ENCODE results near the gene CD9.
A peak's percentile ranks its signal among the peaks of the same experiment; 100 is the strongest.

The CD9 gene

GRCh38 chr12:6276956-6277620, 76.9 kb downstream of the CD9 start:
- TF ChIP-seq CTCF (IDR thresholded peaks at IDR 0.05; ENCODE audit: low read depth, low read length), result no peak
- TF ChIP-seq POLR2A (IDR thresholded peaks at IDR 0.05; ENCODE audit: extremely low read depth, insufficient read length), result no peak
- TF ChIP-seq MYC (IDR thresholded peaks at IDR 0.05; ENCODE audit: low read depth, low read length), result no peak
- TF ChIP-seq, protein P1, sequence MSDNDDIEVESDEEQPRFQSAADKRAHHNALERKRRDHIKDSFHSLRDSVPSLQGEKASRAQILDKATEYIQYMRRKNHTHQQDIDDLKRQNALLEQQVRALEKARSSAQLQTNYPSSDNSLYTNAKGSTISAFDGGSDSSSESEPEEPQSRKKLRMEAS (IDR thresholded peaks at IDR 0.05; ENCODE audit: low read depth, low read length), result no peak
- H3K4me3 ChIP-seq (ENCODE audit: low read depth, low read length), result no peak overlapping the region
- no peak for DNase-seq (ENCODE audit: low read depth)

DNA sequence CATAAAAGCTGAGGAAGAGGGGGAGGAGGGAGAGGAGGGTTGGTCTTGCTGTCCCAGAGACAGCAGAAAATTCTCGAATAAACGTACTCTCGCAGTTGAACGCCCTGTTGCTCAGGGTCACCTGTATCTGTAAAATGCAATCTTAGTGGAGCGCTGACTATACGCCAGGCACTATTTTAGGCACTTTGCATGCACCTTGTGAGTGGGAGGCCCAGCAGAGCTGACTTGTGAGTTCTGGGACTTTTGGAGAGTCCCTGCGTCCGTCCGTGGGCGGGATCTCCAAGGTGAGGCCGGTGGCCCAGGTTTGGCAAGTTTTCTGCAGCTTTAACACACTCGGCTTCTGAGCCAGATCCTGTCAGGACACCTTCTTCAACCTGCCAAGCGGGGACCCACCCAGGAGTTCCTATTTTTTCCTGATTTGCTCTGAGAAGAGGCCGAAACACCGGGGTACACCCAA, 77.8 kb downstream of the CD9 start:
- H3K4me3 ChIP-seq (ENCODE audit: low read depth, low read length), result no peak overlapping the region
- DNase-seq (ENCODE audit: low read depth), result no peak
- TF ChIP-seq, protein P1 (IDR thresholded peaks at IDR 0.05; ENCODE audit: low read depth, low read length), result no peak
- TF ChIP-seq CTCF (IDR thresholded peaks at IDR 0.05; ENCODE audit: low read depth, low read length) (no peak), POLR2A (IDR thresholded peaks at IDR 0.05; ENCODE audit: extremely low read depth, insufficient read length) (no peak), MYC (IDR thresholded peaks at IDR 0.05; ENCODE audit: low read depth, low read length) (no peak)

DNA sequence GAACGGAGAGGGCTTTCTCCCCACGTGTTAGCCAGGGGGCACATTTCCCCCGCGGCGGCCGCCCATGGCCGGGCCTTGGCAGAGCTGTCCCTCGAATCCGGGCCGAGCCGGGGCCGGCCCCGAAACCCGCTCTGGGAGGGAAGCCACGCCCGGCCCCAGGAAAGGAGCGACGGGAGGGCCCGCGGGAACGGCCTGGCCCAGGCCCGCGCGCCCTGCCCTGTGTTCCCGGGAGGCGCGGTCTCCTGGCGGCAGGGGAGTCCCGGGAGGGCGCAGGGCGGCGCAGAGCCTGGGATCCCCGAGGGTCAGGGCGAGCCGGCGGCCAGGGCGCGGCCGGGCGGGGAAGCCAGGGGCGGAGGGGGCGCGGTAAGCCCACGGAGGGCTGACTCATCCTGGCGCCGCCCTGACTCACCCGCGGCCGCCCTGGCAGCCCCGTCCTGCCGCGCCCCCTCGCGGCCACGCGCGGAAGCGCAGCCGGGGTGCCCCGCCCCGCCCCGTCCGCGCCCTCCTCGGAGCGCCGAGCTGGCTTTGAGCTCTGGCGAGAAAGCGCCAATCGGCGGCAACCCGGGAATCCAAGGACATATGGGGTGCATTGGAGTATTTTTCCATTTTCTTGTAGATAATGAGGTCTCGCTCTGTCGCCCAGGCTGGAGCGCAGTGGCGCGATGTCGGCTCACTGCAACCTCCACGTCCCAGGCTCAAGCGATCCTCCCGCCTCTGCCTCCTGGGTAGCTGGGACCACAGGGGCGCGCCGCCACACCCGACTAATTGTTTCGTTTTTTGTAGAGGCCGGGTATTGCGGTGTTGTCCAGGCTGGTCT, 78.4 kb downstream of the CD9 start:
- no peak overlapping the region for H3K4me3 ChIP-seq (ENCODE audit: low read depth, low read length)
- DNase-seq (ENCODE audit: low read depth), result peak; percentile 86
- TF ChIP-seq POLR2A (IDR thresholded peaks at IDR 0.05; ENCODE audit: extremely low read depth, insufficient read length), result no peak
- 0 out of 2 replicates have a peak, but pooled peaks have one; percentile 18 for TF ChIP-seq MYC (IDR thresholded peaks at IDR 0.05; ENCODE audit: low read depth, low read length)
- peak; percentile 49 for TF ChIP-seq CTCF (IDR thresholded peaks at IDR 0.05; ENCODE audit: low read depth, low read length)

- no peak overlapping the region for H3K4me3 ChIP-seq (ENCODE audit: low read depth, low read length)
- DNase-seq (ENCODE audit: low read depth), result no peak
- TF ChIP-seq CTCF (IDR thresholded peaks at IDR 0.05; ENCODE audit: low read depth, low read length), result no peak
- TF ChIP-seq POLR2A (IDR thresholded peaks at IDR 0.05; ENCODE audit: extremely low read depth, insufficient read length), result no peak
- no peak for TF ChIP-seq MYC (IDR thresholded peaks at IDR 0.05; ENCODE audit: low read depth, low read length)
- TF ChIP-seq, protein P1 (IDR thresholded peaks at IDR 0.05; ENCODE audit: low read depth, low read length), result no peak
Measured at GRCh38 chr12:6279256-6279628, 79.0 kb downstream of the CD9 start.

- H3K4me3 ChIP-seq (ENCODE audit: low read depth, low read length), result no peak overlapping the region
- TF ChIP-seq POLR2A (IDR thresholded peaks at IDR 0.05; ENCODE audit: extremely low read depth, insufficient read length) (no peak), MYC (IDR thresholded peaks at IDR 0.05; ENCODE audit: low read depth, low read length) (no peak), CTCF (IDR thresholded peaks at IDR 0.05; ENCODE audit: low read depth, low read length) (no peak)
- TF ChIP-seq, protein P1 (IDR thresholded peaks at IDR 0.05; ENCODE audit: low read depth, low read length), result no peak
- DNase-seq (ENCODE audit: low read depth), result no peak
Measured at GRCh38 chr12:6279631-6280030, 79.4 kb downstream of the CD9 start.
